22Rv1 (cell line): ENCODE results near the gene GPR132.

Experiments
- ZFX ChIP-seq: fragments of 450-650 bp; IDR thresholded peaks from 2 replicates; pipeline ENCODE4 v1.6.1; 2017; ENCODE audit warnings: antibody characterized with exemption, borderline replicate concordance
- TF ChIP-seq, protein P1 (sequence below): fragments of 450-650 bp; IDR thresholded peaks from 2 replicates; pipeline ENCODE4 v1.5.1; 2017; ENCODE audit warnings: mild to moderate bottlenecking

DNA sequence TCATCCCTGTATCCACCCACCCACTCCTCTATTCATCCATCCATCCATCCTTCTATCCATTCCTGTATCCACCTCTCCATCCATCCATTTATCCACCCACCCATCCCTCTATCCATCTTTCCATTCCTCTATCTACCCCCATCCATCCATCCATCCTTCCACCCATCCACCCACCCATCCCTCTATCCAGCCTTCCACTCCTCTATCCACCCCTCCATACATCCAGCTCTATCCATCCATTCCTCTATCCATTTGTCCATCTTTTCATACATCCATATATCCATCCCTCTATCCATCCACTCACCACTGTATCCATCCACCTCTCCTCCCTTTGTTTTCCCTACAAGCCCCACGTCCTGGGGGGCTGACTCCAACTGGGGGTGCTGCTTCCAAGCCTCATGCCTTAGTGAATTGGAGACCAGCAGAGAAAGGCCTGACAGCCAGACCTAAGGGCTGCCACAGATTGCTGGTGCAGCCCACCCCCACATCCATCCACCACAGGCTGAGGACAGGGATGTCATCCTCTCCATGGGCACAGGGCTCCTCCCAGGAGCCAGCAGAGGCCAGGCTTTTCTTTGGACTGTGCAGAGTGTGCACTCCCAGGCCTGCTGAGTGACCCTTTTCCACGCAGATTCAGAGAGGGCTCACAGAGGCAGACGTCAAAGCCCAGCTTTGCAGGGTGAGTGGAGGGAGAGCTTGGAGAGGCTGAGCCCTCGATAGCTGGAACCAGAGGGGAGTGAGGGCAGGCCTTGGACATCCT, 18.9 kb upstream of the GPR132 start:
- TF ChIP-seq, protein P1, sequence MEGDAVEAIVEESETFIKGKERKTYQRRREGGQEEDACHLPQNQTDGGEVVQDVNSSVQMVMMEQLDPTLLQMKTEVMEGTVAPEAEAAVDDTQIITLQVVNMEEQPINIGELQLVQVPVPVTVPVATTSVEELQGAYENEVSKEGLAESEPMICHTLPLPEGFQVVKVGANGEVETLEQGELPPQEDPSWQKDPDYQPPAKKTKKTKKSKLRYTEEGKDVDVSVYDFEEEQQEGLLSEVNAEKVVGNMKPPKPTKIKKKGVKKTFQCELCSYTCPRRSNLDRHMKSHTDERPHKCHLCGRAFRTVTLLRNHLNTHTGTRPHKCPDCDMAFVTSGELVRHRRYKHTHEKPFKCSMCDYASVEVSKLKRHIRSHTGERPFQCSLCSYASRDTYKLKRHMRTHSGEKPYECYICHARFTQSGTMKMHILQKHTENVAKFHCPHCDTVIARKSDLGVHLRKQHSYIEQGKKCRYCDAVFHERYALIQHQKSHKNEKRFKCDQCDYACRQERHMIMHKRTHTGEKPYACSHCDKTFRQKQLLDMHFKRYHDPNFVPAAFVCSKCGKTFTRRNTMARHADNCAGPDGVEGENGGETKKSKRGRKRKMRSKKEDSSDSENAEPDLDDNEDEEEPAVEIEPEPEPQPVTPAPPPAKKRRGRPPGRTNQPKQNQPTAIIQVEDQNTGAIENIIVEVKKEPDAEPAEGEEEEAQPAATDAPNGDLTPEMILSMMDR: no peak
- TF ChIP-seq ZFX: no peak
